PC-3 (cell line): ENCODE measurements around the gene MAPK6. TPM values are rescaled to one million over a fixed set of nuclear protein-coding genes. Genes with fewer than 3 reads are reported as not detected.
A peak's percentile ranks its signal among the peaks of the same experiment; 100 is the strongest.

Source experiments
- ATAC-seq: fragments of 200-7000 bp; cut with Tn5 transposase; 2 replicates; pipeline ENCODE4 v1.9.1; 2020; ENCODE audit warnings: mild to moderate bottlenecking, moderate library complexity
- BruUV-seq: library from RNA; stranded (reverse); fragments of 400-500 nt; replicated peaks from 2 replicates; lab custom pipeline; 2021; lab: Mats Ljungman, UMichigan
- CTCF ChIA-PET: fragments of 300-600 bp; sonication (Branson Sonifier 250); formaldehyde crosslinking; loops from one replicate; lab custom pipeline; 2022; ENCODE audit warnings: antibody characterized with exemption; lab: Charles Lee
- POLR2A ChIA-PET: fragments of 300-600 bp; sonication (Branson Sonifier 250); formaldehyde crosslinking; loops from one replicate; lab custom pipeline; 2022; ENCODE audit warnings: antibody characterized with exemption; ENCODE audit not compliant: unreplicated experiment; lab: Charles Lee
- DNase-seq: peaks from one replicate; pipeline ENCODE4 v3.0.0-alpha.2; 2015
- H2AFZ ChIP-seq: fragments of 300-600 bp; sonication (generic); 2 replicates; pipeline ENCODE4 v1.6.0; 2016; ENCODE audit warnings: antibody characterized with exemption, low read length
- H3F3A ChIP-seq: fragments of 300-600 bp; sonication (generic); one replicate; pipeline ENCODE4 v1.6.0; 2017; ENCODE audit warnings: antibody characterized with exemption, low read length, control low read depth, mild to moderate bottlenecking; ENCODE audit not compliant: unreplicated experiment
- H3K27ac ChIP-seq: fragments of 300-600 bp; sonication (generic); 2 replicates; pipeline ENCODE4 v1.5.1; 2016; ENCODE audit warnings: mild to moderate bottlenecking, low read length
- H3K27me3 ChIP-seq: fragments of 300-600 bp; sonication (generic); 2 replicates; pipeline ENCODE4 v1.6.1; 2016; ENCODE audit warnings: low read length, mixed read lengths
- H3K36me3 ChIP-seq: fragments of 300-600 bp; sonication (generic); 2 replicates; pipeline ENCODE4 v1.6.1; 2016; ENCODE audit warnings: low read depth, mixed run types, low read length, mixed read lengths
- H3K4me1 ChIP-seq: fragments of 300-600 bp; sonication (generic); 2 replicates; pipeline ENCODE4 v1.5.1; 2016; ENCODE audit warnings: low read length; ENCODE audit not compliant: insufficient read depth
- H3K4me2 ChIP-seq: fragments of 300-600 bp; sonication (generic); 2 replicates; pipeline ENCODE4 v1.6.0; 2016; ENCODE audit warnings: low read length
- H3K4me3 ChIP-seq: fragments of 300-600 bp; sonication (generic); 2 replicates; pipeline ENCODE4 v1.5.1; 2016; ENCODE audit warnings: mild to moderate bottlenecking, low read length, mixed read lengths
- H3K79me2 ChIP-seq: fragments of 300-600 bp; sonication (generic); 2 replicates; pipeline ENCODE4 v1.6.1; 2017; ENCODE audit warnings: low read length, mixed read lengths
- H3K9ac ChIP-seq: fragments of 300-600 bp; sonication (generic); 2 replicates; pipeline ENCODE4 v1.6.0; 2016; ENCODE audit warnings: mild to moderate bottlenecking, low read length
- H3K9me2 ChIP-seq: fragments of 300-600 bp; sonication (generic); replicated peaks from 2 replicates; pipeline ENCODE4 v1.6.1; 2016; ENCODE audit warnings: mixed run types, low read length, mixed read lengths
- H3K9me3 ChIP-seq: fragments of 300-600 bp; sonication (generic); 2 replicates; pipeline ENCODE4 v1.6.1; 2016; ENCODE audit warnings: low read length, mixed read lengths
- H4K20me1 ChIP-seq: fragments of 300-600 bp; sonication (generic); 2 replicates; pipeline ENCODE4 v1.6.1; 2016; ENCODE audit warnings: low read length, mixed read lengths
- CTCF ChIP-seq: fragments of 300-600 bp; sonication (generic); conservative IDR thresholded peaks from 2 replicates; pipeline ENCODE4 v1.5.1; 2017; ENCODE audit warnings: antibody characterized with exemption, low read depth, mild to moderate bottlenecking, low read length
- EZH2 ChIP-seq: fragments of 300-600 bp; sonication (generic); IDR thresholded peaks from one replicate; pipeline ENCODE4 v1.6.1; 2017; ENCODE audit warnings: antibody characterized with exemption, mild to moderate bottlenecking, low read length; ENCODE audit not compliant: unreplicated experiment
- EZH2phosphoT487 ChIP-seq: fragments of 300-600 bp; sonication (generic); IDR thresholded peaks from 2 replicates; pipeline ENCODE4 v1.6.1; 2018; ENCODE audit warnings: mild to moderate bottlenecking, antibody characterized with exemption, low read length, borderline replicate concordance
- intact Hi-C: fragments of 100-400 bp; cut with micrococcal nuclease; formaldehyde crosslinking; loops from 2 replicates; pipeline ENCODE4 v1.9.0; 2023
- total RNA-seq: library from RNA; depleted of rRNA; stranded (reverse); fragments of >200 nt; gene quantifications from 2 replicates; pipeline ENCODE4 v1.2.3, GENCODE V29; 2014

Gene MAPK6
- total RNA-seq, 1 experiment from 2014 or later: 22.5 TPM

GRCh38 chr15:52068004-52068615 lies 49.1 kb downstream of the MAPK6 start:
- intact Hi-C loops: no loop called here
- Histone ChIP-seq H3K4me2 (no peak overlapping the region), H3K9me2 (no peaks in the 10 kb centered on the region), H3K9ac (no peak overlapping the region), H3K27me3 (no peaks in the 10 kb centered on the region), H3K4me3 (no peak overlapping the region), H3K79me2 (no peaks in the 10 kb centered on the region), H2AFZ (no peak overlapping the region), H4K20me1 (no peaks in the 10 kb centered on the region), H3K9me3 (no peaks in the 10 kb centered on the region), H3K36me3 (no peaks in the 10 kb centered on the region), H3F3A (no peaks in the 10 kb centered on the region), H3K4me1 (no peaks in the 10 kb centered on the region), H3K27ac (no peak overlapping the region)
- BruUV-seq: TSS peak; percentile 2
- ChIA-PET POLR2A (no interaction called here), CTCF (no interaction called here)
- DNase-seq: no peak
- TF ChIP-seq EZH2phosphoT487 (no peak), EZH2 (no peak), CTCF (no peak)
- peak; percentile 35 for ATAC-seq

GRCh38 chr15:52069559-52069958 lies 50.5 kb downstream of the MAPK6 start:
- Histone ChIP-seq H3F3A (no peaks in the 10 kb centered on the region), H3K4me1 (no peaks in the 10 kb centered on the region), H3K9ac (no peak overlapping the region), H3K9me3 (no peaks in the 10 kb centered on the region), H3K9me2 (no peaks in the 10 kb centered on the region), H3K27me3 (no peaks in the 10 kb centered on the region), H4K20me1 (no peaks in the 10 kb centered on the region), H3K27ac (no peak overlapping the region), H2AFZ (no peak overlapping the region), H3K4me2 (no peak overlapping the region), H3K4me3 (no peak overlapping the region), H3K36me3 (no peaks in the 10 kb centered on the region), H3K79me2 (no peaks in the 10 kb centered on the region)
- TF ChIP-seq EZH2phosphoT487 (no peak), EZH2 (no peak), CTCF (no peak)
- intact Hi-C loops: no loop called here
- no peak for ATAC-seq
- POLR2A ChIA-PET: no interaction called here
- no peak for DNase-seq
- CTCF ChIA-PET: interaction anchor here (0.6 to 0.9 kb wide), 2 partner anchors 11 to 110 kb away, joined by 3 read pairs; no protein-coding TSS in a partner anchor
- no TSS peak for BruUV-seq

- Histone ChIP-seq H3K79me2 (no peaks in the 10 kb centered on the region), H3K9me3 (no peaks in the 10 kb centered on the region), H3K4me3 (no peak overlapping the region), H3F3A (no peaks in the 10 kb centered on the region), H3K36me3 (no peaks in the 10 kb centered on the region), H3K4me2 (no peak overlapping the region), H3K27ac (no peak overlapping the region), H3K27me3 (no peaks in the 10 kb centered on the region), H3K9ac (no peak overlapping the region), H2AFZ (no peak overlapping the region), H3K9me2 (no peaks in the 10 kb centered on the region), H3K4me1 (peaks cover 4% of the 10 kb centered on the region), H4K20me1 (no peaks in the 10 kb centered on the region)
- DNase-seq (peak; percentile 26), ATAC-seq (no peak)
- no TSS peak for BruUV-seq
- ChIA-PET CTCF (no interaction called here), POLR2A (no interaction called here)
- intact Hi-C loops: no loop called here
- TF ChIP-seq CTCF (no peak), EZH2phosphoT487 (no peak), EZH2 (no peak)
These were observed 52.6 kb downstream of the MAPK6 start for GRCh38 chr15:52071570-52071969.
